Breast epithelium (tissue), 3 donors: Measurements from ENCODE around the gene GUCY2D.

Experiments used
- POLR2AphosphoS5 ChIP-seq, 3 donors: sonication (generic); formaldehyde crosslinking; IDR thresholded peaks; one replicate each; pipeline ENCODE4 v1.6.1; 2017; ENCODE audit warnings: antibody characterized with exemption in 3 of 3
- TF ChIP-seq, protein P1 (sequence below), 3 donors: fragments of 450-650 bp; IDR thresholded peaks; one replicate each; pipeline ENCODE4 v1.5.1; 2016 to 2017; ENCODE audit warnings: antibody characterized with exemption in 3 of 3, mild to moderate bottlenecking in 3 of 3, moderate library complexity in 3 of 3

DNA sequence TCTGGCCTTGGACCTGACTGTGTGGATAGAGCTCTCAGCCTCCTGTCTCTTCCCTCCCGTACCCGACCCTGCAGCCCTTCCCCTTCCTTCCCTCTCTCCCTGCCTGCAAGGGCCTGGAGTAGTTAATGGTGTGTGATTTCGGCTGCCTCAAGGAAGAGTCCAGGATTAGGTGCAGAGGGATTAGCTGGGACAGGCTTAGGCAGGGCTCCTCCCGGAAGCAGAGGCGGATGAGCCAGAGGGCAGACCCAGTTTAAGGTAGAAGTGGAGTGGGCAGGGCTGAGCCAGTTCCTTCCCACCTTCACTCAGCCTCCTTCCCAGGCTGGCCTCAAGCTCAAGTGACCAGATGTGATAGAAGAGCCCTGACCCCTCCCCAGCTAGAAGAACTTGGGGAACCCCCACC, 16.8 kb downstream of the GUCY2D start:
- TF ChIP-seq, protein P1, sequence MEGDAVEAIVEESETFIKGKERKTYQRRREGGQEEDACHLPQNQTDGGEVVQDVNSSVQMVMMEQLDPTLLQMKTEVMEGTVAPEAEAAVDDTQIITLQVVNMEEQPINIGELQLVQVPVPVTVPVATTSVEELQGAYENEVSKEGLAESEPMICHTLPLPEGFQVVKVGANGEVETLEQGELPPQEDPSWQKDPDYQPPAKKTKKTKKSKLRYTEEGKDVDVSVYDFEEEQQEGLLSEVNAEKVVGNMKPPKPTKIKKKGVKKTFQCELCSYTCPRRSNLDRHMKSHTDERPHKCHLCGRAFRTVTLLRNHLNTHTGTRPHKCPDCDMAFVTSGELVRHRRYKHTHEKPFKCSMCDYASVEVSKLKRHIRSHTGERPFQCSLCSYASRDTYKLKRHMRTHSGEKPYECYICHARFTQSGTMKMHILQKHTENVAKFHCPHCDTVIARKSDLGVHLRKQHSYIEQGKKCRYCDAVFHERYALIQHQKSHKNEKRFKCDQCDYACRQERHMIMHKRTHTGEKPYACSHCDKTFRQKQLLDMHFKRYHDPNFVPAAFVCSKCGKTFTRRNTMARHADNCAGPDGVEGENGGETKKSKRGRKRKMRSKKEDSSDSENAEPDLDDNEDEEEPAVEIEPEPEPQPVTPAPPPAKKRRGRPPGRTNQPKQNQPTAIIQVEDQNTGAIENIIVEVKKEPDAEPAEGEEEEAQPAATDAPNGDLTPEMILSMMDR (IDR thresholded peaks at IDR 0.05) = no peak
- no peak for TF ChIP-seq POLR2AphosphoS5 (IDR thresholded peaks at IDR 0.05)
